HEK293T (cell line): ENCODE data around the gene TIMP1.

Source experiments
- CTCF ChIA-PET: fragments of 350-600 bp; formaldehyde crosslinking; extraction: SDS; loops from one replicate; lab custom pipeline; 2021; ENCODE audit warnings: antibody characterized with exemption, inconsistent platforms; lab: Yijun Ruan, JAX
- POLR2A ChIA-PET: fragments of 350-600 bp; formaldehyde crosslinking; extraction: SDS; loops from one replicate; lab custom pipeline; 2020; ENCODE audit warnings: antibody characterized with exemption, inconsistent platforms; lab: Yijun Ruan, JAX
- DNase-seq: peaks from one replicate; pipeline ENCODE4 v3.0.0; 2012; ENCODE audit warnings: mixed read lengths; ENCODE audit errors: extremely low spot score
- ARNT ChIP-seq: fragments of 450-650 bp; IDR thresholded peaks from 2 replicates; pipeline ENCODE4 v1.6.1; 2017; ENCODE audit warnings: mild to moderate bottlenecking
- BHLHE40 ChIP-seq: fragments of 450-650 bp; IDR thresholded peaks from 2 replicates; pipeline ENCODE4 v1.6.1; 2016; ENCODE audit warnings: mild to moderate bottlenecking, moderate library complexity, borderline replicate concordance
- CTBP1 ChIP-seq: fragments of 450-650 bp; IDR thresholded peaks from 2 replicates; pipeline ENCODE4 v1.6.1; 2016; ENCODE audit warnings: borderline replicate concordance
- ELF4 ChIP-seq: fragments of 450-650 bp; IDR thresholded peaks from 2 replicates; pipeline ENCODE4 v1.6.1; 2017; ENCODE audit warnings: antibody characterized with exemption
- FOXA1 ChIP-seq: fragments of 450-650 bp; IDR thresholded peaks from 2 replicates; pipeline ENCODE4 v1.6.1; 2016; ENCODE audit warnings: mild to moderate bottlenecking
- FOXK2 ChIP-seq: fragments of 450-650 bp; IDR thresholded peaks from 2 replicates; pipeline ENCODE4 v1.6.1; 2016; ENCODE audit warnings: mild to moderate bottlenecking
- FOXM1 ChIP-seq: fragments of 450-650 bp; IDR thresholded peaks from 2 replicates; pipeline ENCODE4 v1.6.1; 2017; ENCODE audit warnings: mild to moderate bottlenecking, borderline replicate concordance
- HDGF ChIP-seq: fragments of 450-650 bp; IDR thresholded peaks from 2 replicates; pipeline ENCODE4 v1.6.1; 2017; ENCODE audit warnings: antibody characterized with exemption, borderline replicate concordance
- L3MBTL2 ChIP-seq: fragments of 450-650 bp; conservative IDR thresholded peaks from 2 replicates; pipeline ENCODE4 v1.6.1; 2016; ENCODE audit warnings: mild to moderate bottlenecking
- LEF1 ChIP-seq: fragments of 450-650 bp; IDR thresholded peaks from 2 replicates; pipeline ENCODE4 v1.6.1; 2017; ENCODE audit warnings: mild to moderate bottlenecking, borderline replicate concordance
- NFRKB ChIP-seq: fragments of 450-650 bp; IDR thresholded peaks from 2 replicates; pipeline ENCODE4 v1.6.1; 2016; ENCODE audit warnings: mild to moderate bottlenecking, moderate library complexity
- PKNOX1 ChIP-seq: fragments of 450-650 bp; IDR thresholded peaks from 2 replicates; pipeline ENCODE4 v1.6.1; 2016
- SP1 ChIP-seq: fragments of 450-650 bp; IDR thresholded peaks from 2 replicates; pipeline ENCODE4 v1.6.1; 2017
- SUZ12 ChIP-seq: fragments of 450-650 bp; IDR thresholded peaks from 2 replicates; pipeline ENCODE4 v1.6.1; 2016; ENCODE audit warnings: mild to moderate bottlenecking
- TARDBP ChIP-seq: fragments of 450-650 bp; IDR thresholded peaks from 2 replicates; pipeline ENCODE4 v1.6.1; 2016
- ZNF384 ChIP-seq: fragments of 450-650 bp; IDR thresholded peaks from 2 replicates; pipeline ENCODE4 v1.6.1; 2016

The TIMP1 gene

GRCh38 chrX:47571896-47572295, 10.3 kb upstream of the TIMP1 start:
- no peak for DNase-seq
- POLR2A ChIA-PET, result interaction anchor here (0.6 to 1.2 kb wide), 2 partner anchors 10 to 339 kb away, joined by 3 read pairs; no protein-coding TSS in a partner anchor
- TF ChIP-seq HDGF, result no peak
- CTCF ChIA-PET, result no interaction called here

- TF ChIP-seq TARDBP, result no peak
- no peak for TF ChIP-seq LEF1
- no peak for TF ChIP-seq NFRKB
- no peak for TF ChIP-seq BHLHE40
- TF ChIP-seq HDGF, result no peak
- no peak for TF ChIP-seq L3MBTL2
- CTCF ChIA-PET, result no interaction called here
- POLR2A ChIA-PET, result interaction anchor here (0.6 kb wide), 1 partner anchor 340 kb away, joined by 3 read pairs; no protein-coding TSS in a partner anchor
- no peak for DNase-seq
These were observed 9.4 kb upstream of the TIMP1 start for GRCh38 chrX:47572773-47573340.

- ChIA-PET POLR2A (interaction anchor here (1.1 kb wide), 1 partner anchor 8 kb away, joined by 5 read pairs; the partner anchor contains the start of gene TIMP1), CTCF (no interaction called here)
- TF ChIP-seq PKNOX1, result no peak
- no peak for TF ChIP-seq ARNT
- no peak for TF ChIP-seq LEF1
- TF ChIP-seq SUZ12, result no peak
- TF ChIP-seq ZNF384, result no peak
- no peak for TF ChIP-seq ELF4
- no peak for TF ChIP-seq CTBP1
- TF ChIP-seq NFRKB, result no peak
- TF ChIP-seq FOXK2, result no peak
- TF ChIP-seq FOXM1, result no peak
- no peak for TF ChIP-seq FOXA1
- TF ChIP-seq TARDBP, result no peak
- TF ChIP-seq HDGF, result no peak
- no peak for DNase-seq
These were observed 8.7 kb upstream of the TIMP1 start for GRCh38 chrX:47573341-47574075.

- DNase-seq, result no peak
- CTCF ChIA-PET, result no interaction called here
- TF ChIP-seq ELF4, result no peak
- no peak for TF ChIP-seq NFRKB
- TF ChIP-seq TARDBP, result no peak
- no peak for TF ChIP-seq FOXA1
- TF ChIP-seq PKNOX1, result no peak
- no peak for TF ChIP-seq L3MBTL2
- no peak for TF ChIP-seq SUZ12
- TF ChIP-seq FOXK2, result no peak
- no peak for TF ChIP-seq ZNF384
- no peak for TF ChIP-seq ARNT
- no peak for TF ChIP-seq HDGF
- TF ChIP-seq BHLHE40, result no peak
- TF ChIP-seq LEF1, result no peak
- no peak for TF ChIP-seq FOXM1
- no peak for TF ChIP-seq CTBP1
- TF ChIP-seq SP1, result no peak
- POLR2A ChIA-PET, result interaction anchor here (1.1 kb wide), 1 partner anchor 8 kb away, joined by 5 read pairs; the partner anchor contains the start of gene TIMP1
These were observed 8.1 kb upstream of the TIMP1 start for GRCh38 chrX:47574076-47574546.

GRCh38 chrX:47574547-47575301, 7.5 kb upstream of the TIMP1 start:
- ChIA-PET CTCF (no interaction called here), POLR2A (interaction anchor here (1.1 kb wide), 1 partner anchor 7 kb away, joined by 5 read pairs; the partner anchor contains the start of gene TIMP1)
- no peak for DNase-seq
- no peak for TF ChIP-seq ARNT
- TF ChIP-seq LEF1, result no peak
- TF ChIP-seq PKNOX1, result no peak
- TF ChIP-seq L3MBTL2, result no peak
- TF ChIP-seq BHLHE40, result no peak
- TF ChIP-seq SUZ12, result no peak
- no peak for TF ChIP-seq FOXK2
- no peak for TF ChIP-seq CTBP1
- no peak for TF ChIP-seq TARDBP
- no peak for TF ChIP-seq SP1
